HG02642 (cell line): Measurements from ENCODE around the gene H2AZ2.
A peak's percentile ranks its signal among the peaks of the same experiment; 100 is the strongest.
"Not testable (repeated sequence)": the region's sequence is repeated elsewhere in the genome, so short reads cannot be mapped to it uniquely, and the experiment has no call there.

Experiments used
- ATAC-seq: cut with Tn5 transposase; IDR thresholded peaks from one replicate; pipeline ENCODE4 v1.9.1; 2021; ENCODE audit warnings: mild to moderate bottlenecking; ENCODE audit not compliant: unreplicated experiment, poor library complexity

Gene H2AZ2

GRCh38 chr7:44823255-44823781 lies 24.6 kb downstream of the H2AZ2 start:
- no peak for ATAC-seq

GRCh38 chr7:44819292-44819691 lies 28.6 kb downstream of the H2AZ2 start:
- ATAC-seq, result no peak

GRCh38 chr7:44814919-44815318 lies 33.0 kb downstream of the H2AZ2 start:
- ATAC-seq, result no peak

DNA sequence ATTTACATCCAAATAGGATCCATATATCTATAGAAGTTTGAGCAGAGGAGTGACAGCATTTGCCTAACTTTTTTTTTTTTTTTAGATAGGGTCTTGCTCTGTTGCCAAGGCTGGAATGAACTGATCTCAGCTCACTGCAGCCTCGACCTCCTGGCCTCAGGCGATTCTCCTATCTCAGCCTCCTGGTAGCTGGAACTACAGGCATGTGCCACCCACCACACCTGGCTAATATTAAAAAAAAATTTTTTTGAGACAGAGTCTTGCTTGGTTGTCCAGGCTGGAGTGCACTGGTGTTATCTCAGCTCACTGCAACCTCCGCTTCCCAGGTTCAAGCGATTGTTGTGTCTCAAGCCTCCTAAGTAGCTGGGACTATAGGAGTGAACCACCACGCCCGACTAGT lies 36.3 kb downstream of the H2AZ2 start:
- ATAC-seq, result no peak

- ATAC-seq, result no peak
Observed at GRCh38 chr7:44811093-44811492, 36.8 kb downstream of the H2AZ2 start.

GRCh38 chr7:44808914-44809393 lies 38.9 kb downstream of the H2AZ2 start:
- ATAC-seq, result no peak

DNA sequence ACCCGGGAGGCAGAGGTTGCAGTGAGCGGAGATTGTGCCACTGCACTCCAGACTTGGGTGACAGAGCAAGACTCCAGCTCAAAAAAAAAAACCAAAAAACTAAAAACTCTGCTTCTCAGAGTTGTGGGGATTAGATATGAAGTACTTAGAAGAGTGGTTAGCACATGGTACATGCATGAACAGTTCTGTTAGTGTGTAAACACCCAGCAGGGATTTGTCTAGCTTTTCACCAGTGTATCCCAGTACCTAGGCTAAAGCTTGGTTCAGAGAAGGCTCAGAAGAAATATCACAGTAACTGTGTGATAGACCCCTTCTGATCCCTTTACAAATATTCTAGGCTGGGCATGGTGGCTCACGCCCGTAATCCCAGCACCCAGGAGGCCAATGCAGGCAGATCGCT lies 41.9 kb downstream of the H2AZ2 start:
- ATAC-seq, result no peak

- ATAC-seq, result not testable (repeated sequence)
Observed at GRCh38 chr7:44803828-44804519, 43.9 kb downstream of the H2AZ2 start.

DNA sequence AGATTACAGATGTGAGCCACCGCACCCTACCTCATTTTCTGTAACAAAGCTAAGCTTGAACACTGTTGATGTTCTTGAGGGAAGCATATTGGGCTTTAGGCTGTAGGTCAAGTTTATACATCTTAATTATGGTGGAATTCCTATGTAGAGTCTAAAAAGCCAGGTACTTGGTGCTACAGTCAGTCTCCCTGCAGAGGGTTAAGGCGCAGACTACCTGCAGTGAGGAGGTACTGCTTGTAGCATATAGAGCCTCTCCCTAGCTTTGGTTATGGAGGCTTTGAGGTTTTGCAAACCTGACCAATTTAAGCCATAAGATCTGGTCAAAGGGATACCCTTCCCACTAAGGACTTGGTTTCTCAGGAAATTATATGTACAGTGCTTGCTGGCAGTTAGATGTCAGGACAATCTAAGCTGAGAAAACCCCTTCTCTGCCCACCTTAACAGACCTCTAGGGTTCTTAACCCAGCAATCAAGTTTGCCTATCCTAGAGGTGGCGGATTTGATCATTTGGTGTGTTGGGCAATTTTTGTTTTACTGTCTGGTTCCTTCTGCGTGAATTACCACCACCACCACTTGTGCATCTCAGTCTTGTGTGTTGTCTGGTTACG lies 45.4 kb downstream of the H2AZ2 start:
- no peak for ATAC-seq

DNA sequence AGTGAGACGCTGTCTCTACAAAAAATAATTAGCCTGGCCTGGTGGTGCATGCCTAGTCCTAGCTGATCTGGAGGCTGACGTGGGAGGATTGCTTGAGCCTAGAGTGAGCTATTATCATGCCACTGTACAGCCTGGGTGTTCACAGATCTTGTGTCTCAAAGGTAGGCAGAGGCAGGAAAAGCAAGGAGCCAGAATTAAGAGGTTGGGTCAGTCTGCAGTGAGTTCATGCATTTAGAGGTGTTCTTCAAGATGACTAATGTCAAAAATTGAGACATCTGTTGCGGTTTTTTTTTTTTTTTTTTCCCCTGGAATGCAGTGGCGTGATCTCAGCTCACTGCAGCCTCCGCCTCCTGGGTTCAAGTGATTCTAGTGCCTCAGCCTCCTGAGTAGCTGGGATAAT lies 46.0 kb downstream of the H2AZ2 start:
- no peak for ATAC-seq

- no peak for ATAC-seq
Observed at GRCh38 chr7:44799939-44800338, 47.9 kb downstream of the H2AZ2 start.

DNA sequence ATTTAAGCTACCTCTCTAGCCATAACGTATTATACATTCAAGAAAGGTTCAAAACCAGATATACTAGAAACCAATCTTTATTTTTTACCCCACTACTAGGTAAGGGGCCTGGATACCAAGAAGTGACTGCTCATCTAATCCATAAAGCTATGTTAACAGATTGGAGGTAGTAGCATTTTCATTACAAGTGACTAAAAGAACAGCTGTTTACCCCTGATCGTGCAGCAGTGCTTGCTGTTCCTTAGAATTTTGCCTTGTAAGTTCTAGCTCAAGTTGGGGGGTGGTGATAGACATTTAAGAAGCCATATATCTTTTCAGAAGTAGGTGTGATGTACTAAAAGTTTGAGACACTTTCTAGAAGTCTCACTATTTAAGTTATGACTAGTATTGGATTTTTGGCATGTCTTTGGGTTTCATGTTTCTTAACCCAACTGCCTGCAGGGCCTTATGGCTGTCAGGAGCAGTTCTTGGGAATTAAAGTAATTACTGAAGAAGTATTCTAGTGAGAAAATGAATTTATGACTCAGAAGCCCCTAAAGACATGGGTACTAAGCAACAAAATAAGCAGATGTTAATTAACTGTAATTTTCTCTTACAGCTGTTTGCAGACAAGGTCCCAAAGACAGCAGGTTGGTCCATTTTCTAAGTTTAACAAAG lies 49.1 kb downstream of the H2AZ2 start:
- ATAC-seq, result no peak

DNA sequence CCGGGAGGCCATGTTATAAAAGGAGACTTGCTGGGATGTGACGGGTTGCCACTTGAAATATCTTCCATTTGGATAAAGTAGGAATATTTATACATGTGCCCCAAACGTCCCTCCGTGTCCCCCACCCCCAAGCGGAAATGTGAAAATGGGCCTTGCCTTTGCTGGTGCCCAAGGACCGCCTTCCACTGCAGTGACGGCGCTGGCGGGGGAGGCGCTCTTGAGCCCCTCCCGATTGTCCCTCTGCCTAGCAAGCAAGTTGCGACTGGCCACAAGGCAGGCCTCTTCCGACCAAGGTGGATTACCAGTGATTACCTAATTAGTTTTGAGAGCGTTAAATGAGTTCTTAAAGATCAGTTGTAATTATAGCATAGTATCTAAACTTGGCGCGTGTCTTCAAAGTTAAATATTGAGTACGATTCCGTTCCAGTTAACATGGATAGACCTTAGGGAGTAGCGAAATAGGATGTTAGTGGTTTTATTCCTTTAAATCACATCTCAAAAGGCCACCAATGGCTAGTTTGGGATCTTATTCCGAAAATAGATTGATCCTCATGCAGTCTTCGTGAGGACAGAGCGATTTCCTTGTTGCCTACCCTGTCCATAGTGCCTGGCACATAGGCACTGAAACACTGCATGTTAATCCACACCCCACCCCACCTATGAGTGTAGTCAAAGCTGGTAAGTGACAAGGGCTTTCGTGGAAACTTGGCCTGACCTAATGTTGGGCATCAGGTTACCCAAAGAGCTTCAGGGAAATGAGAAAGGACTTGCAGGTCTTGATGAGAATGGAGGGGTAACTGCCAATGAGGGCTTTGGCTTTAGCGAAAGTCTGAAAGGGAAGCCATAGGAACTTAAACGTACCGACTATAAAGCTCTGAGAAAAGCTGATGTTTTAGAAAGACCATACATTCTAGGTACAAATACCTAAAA lies 50.3 kb downstream of the H2AZ2 start:
- peak; percentile 48 for ATAC-seq

DNA sequence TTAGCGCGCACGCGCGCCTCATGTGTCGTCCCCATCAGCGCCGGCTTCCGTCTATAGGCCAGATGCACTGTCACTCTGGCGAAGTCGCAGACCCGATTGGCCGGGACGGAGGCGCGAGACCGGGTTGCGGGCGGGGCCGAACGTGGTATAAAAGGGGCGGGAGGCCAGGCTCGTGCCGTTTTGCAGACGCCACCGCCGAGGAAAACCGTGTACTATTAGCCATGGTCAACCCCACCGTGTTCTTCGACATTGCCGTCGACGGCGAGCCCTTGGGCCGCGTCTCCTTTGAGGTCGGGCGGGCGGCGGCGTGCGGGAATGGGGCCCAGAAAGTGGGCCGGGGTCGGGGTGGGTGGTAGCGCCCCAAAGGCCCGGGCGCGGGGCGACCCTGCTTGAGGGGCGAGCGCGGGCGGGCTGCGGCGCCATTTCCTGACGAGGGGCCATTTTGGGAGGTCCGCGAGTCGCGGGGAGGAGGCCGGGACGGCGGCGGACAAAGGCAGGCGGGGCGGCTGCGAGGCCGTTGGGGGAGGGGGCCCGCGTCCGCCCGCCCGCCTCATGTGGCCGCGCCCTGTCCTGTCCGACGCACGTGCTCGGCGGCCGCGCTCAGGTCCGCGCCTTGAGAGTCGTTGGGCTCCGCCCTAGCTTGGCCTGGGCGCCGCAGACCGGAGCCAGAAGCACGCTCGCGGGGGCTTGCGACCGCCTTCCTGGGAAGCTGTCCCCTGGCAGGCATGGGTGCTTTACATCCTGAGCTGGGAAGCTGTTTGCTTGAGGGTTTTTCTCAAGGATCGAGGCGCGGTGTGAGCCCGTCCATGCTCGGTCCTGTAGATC lies 51.2 kb downstream of the H2AZ2 start, which contains the start of gene PPIA:
TSS of gene PPIA (plus strand) at position 178 of the 825 bp plus-strand sequence. CDS start at position 222, 44 bp downstream.
- peak; percentile 87 for ATAC-seq

DNA sequence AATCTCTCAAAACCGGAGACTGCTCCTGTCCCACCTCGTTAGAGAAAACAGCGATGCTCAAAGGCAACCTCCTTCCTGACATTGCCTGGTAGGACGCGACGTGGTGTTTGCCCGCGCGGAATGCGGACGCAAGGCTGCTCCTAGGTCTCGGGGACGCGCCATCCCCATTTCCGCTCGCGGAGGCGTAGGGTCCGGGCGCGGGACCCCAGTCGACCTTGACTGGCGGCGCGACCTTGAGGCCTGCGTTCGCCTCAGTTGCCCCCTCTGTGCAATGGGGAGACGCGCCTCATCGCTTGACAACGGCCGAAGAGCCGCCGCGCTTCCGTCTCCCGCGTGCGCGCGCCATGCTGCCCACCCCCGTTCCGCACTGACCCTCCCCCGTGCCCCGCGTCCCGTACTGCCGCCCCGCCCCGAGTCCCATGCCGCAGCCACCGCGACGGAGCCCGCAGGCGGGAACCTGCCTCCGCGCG lies 51.8 kb downstream of the H2AZ2 start:
- ATAC-seq, result peak; percentile 27

GRCh38 chr7:44794331-44794730 lies 53.6 kb downstream of the H2AZ2 start:
- no peak for ATAC-seq

GRCh38 chr7:44793919-44794318 lies 54.0 kb downstream of the H2AZ2 start:
- no peak for ATAC-seq

DNA sequence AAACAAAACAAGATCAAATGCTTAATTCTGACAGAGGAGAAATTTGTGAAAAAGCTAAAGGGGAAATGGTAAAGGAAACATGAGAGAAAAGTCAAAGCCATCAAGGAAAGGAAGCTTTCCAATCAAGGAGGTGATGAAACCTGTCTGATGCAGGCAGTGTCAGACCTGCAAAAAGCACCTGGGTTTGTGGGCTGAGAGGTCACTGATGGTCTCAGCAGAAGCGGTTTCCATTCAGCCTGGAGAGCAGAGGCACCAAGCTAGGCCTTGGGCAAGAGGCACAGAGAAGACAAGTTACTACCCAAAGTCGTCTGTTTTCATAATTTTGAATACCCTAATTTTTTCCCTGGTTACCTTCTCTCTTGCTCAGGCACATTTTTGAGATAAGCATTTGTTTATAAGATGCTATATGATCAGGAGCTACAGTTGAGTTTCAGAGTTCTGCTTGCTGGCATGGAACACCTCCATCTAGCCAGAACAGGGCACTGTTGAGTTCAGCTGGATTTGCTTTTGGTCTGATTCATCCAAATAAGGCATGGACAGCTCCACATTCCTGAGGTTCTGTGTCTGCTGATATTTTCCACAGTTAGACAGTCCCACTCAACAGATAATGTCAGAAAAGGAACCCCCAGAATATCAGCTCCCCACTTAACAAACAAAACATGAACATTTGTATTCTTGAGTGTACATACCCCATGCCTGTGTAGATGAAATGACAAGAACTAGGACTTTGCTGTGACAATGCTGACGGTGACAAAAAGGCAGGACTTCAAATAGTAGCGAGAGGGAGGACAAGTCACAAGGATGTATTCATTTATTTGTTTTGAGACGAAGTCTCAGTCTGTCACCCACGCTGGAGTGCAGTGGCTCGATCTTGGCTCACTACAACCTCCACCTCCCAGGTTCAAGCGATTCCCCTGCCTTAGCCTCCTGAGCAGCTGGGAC lies 56.3 kb downstream of the H2AZ2 start:
- no peak for ATAC-seq
